ENCODE measurements around the gene EPO. TPM values are rescaled to one million over a fixed set of nuclear protein-coding genes. Genes with fewer than 3 reads are reported as not detected.

The EPO gene
- total RNA-seq, 2 donors from 2014 or later = 1.3 to 2.6 TPM

- ATAC-seq = no peak
Observed at GRCh38 chr7:100680576-100681271, 39.5 kb upstream of the EPO start.

DNA sequence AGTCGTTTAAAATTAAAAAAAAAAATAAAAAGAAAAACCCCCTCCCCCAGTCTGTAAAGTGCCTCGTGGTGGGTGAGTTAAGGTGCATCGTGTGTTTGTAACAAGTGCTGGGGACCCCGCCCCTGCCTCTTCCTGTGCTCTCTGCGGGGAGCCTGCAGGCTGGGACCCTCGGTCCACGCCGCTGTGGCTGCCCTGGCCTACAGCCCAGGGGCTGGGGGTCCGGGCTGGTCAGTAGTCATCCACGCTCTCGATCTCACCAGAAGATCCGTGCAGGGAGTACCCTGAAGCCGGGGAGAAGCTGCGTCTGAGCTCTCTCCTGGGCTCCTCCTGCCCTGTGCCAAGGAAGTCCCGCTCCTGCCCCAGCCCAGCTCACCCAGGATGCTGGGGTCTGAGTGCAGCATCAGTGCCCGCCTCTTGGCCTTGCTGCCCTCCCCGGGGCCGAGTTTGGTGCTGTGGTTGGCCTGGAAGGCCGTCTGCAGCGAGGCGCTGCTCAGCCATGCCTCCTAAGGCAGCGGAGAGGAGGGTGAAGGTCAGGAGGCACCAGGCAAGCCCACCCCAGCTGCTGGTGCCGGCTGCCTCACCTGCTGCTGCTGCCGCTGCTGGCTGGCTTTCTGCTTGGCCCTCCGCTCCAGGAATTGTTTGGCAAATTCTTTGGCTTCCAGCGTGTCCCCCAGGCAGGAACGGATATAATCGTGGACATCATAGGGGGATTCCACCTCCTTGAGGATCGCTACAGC is 38.6 kb upstream of the EPO start:
- WGBS, 2 donors = 79 to 83% methylated on average over 10 to 29 of the region's 29 CpGs
- Histone ChIP-seq H3K36me3 (replicated peaks in 1 of 2; ENCODE audit: insufficient read depth in 1 of 2, low read depth in 2 of 2) (peaks cover 26 to 59% of the 10 kb centered on the region in 2 donors), H3K4me1 (no peaks in the 10 kb centered on the region)

More at GRCh38 chr7:100680576-100681271, 39.5 kb upstream of the EPO start:
- Histone ChIP-seq H3K36me3 (replicated peaks in 1 of 2; ENCODE audit: insufficient read depth in 1 of 2, low read depth in 2 of 2) (peaks cover 22 to 56% of the 10 kb centered on the region in 2 donors), H3K27ac (peak overlapping the region in 2 of 4 donors; percentile 6 to 36), H3K9me3 (no peaks in the 10 kb centered on the region), H3K4me1 (peaks cover 8% of the 10 kb centered on the region), H3K27me3 (no peaks in the 10 kb centered on the region), H3K4me3 (no peak overlapping the region)
- peak in 2 of 4 donors; percentile 12 to 24 for DNase-seq
- 84 to 87% methylated on average over 12 to 18 of the region's 18 CpGs for WGBS, 2 donors
- TF ChIP-seq POLR2A (IDR thresholded peaks at IDR 0.05) = no peak
- TF ChIP-seq, protein P1, sequence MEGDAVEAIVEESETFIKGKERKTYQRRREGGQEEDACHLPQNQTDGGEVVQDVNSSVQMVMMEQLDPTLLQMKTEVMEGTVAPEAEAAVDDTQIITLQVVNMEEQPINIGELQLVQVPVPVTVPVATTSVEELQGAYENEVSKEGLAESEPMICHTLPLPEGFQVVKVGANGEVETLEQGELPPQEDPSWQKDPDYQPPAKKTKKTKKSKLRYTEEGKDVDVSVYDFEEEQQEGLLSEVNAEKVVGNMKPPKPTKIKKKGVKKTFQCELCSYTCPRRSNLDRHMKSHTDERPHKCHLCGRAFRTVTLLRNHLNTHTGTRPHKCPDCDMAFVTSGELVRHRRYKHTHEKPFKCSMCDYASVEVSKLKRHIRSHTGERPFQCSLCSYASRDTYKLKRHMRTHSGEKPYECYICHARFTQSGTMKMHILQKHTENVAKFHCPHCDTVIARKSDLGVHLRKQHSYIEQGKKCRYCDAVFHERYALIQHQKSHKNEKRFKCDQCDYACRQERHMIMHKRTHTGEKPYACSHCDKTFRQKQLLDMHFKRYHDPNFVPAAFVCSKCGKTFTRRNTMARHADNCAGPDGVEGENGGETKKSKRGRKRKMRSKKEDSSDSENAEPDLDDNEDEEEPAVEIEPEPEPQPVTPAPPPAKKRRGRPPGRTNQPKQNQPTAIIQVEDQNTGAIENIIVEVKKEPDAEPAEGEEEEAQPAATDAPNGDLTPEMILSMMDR (IDR thresholded peaks at IDR 0.05) = no peak
- intact Hi-C loops (cut with DNase I) = loop anchor here (10.0 kb wide), 1 partner anchor 206 kb away; the partner anchor contains the start of gene TSC22D4

GRCh38 chr7:100682228-100682741 is 38.0 kb upstream of the EPO start:
- intact Hi-C loops (cut with DNase I) = loop anchor here (10.0 kb wide), 1 partner anchor 207 kb away; the partner anchor contains the start of gene TSC22D4
- H3K36me3 ChIP-seq (replicated peaks in 1 of 2; ENCODE audit: insufficient read depth in 1 of 2, low read depth in 2 of 2) = peaks cover 26 to 64% of the 10 kb centered on the region in 2 donors
- H3K27ac ChIP-seq = no peak overlapping the region

More for the DNA sequence above, 38.6 kb upstream of the EPO start:
- ATAC-seq (no peak), DNase-seq (no peak)
- no peak overlapping the region for H3K27ac ChIP-seq
- H3K27me3 ChIP-seq = no peaks in the 10 kb centered on the region
- no peak overlapping the region for H3K4me3 ChIP-seq
- no peaks in the 10 kb centered on the region for H3K9me3 ChIP-seq
- intact Hi-C loops (cut with DNase I) = loop anchor here (10.0 kb wide), 1 partner anchor 207 kb away; the partner anchor contains the start of gene TSC22D4
- no peak for TF ChIP-seq POLR2A (IDR thresholded peaks at IDR 0.05)
- TF ChIP-seq, protein P1 (IDR thresholded peaks at IDR 0.05) = no peak

DNA sequence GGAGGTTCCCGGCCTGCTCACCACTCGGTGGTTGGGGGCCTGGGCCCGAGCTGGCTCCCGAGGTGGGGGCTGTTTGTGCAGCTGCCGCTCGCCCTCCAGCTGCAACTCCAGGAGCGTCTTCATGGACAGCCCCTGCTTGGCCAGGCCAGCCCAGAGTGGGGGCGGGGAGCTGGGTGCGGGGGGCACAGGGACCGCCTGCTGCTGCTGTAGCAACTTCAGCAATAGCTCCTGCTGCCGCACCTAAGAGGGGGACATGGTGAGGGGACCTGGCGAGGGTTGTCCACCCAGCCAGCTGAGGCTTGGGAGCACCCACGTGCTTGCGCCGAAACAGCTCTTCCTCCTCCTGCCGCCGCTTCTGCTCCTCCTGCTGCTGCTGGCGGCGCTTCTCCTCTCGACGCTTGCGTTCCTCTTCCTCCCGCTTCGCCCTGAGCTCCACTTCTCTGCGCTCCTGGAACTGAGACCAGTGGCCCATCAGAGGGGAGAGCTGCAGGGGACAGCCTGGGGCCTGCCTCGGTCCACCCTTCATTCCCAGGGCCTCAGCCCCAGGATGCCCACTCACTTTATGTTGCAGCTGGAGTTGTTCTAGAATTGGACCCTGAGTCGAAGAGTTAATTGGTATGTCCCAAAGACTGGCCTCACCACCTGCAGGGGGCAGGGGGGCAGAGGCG is 37.1 kb upstream of the EPO start:
- no peaks in the 10 kb centered on the region for H3K9me3 ChIP-seq
- TF ChIP-seq POLR2A (IDR thresholded peaks at IDR 0.05) = no peak
- TF ChIP-seq, protein P1 (IDR thresholded peaks at IDR 0.05) = no peak
- H3K27ac ChIP-seq = no peak overlapping the region
- DNase-seq (peak in 1 of 4 donors; percentile 16), ATAC-seq (no peak)
- WGBS, 2 donors = 86 to 98% methylated on average over 11 to 28 of the region's 28 CpGs
- H3K4me3 ChIP-seq = no peak overlapping the region
- intact Hi-C loops (cut with DNase I) = loop anchor here (10.0 kb wide), 1 partner anchor 208 kb away; the partner anchor contains the start of gene TSC22D4
- no peaks in the 10 kb centered on the region for H3K27me3 ChIP-seq
- H3K4me1 ChIP-seq = peaks cover 4% of the 10 kb centered on the region
- H3K36me3 ChIP-seq (replicated peaks in 1 of 2; ENCODE audit: insufficient read depth in 1 of 2, low read depth in 2 of 2) = peaks cover 18 to 66% of the 10 kb centered on the region in 2 donors

More at GRCh38 chr7:100682228-100682741, 38.0 kb upstream of the EPO start:
- WGBS, 2 donors = 93% methylated on average over 24 of the region's 25 CpGs; no CpG with 5 or more reads in 1 of the 2 donors
- Histone ChIP-seq H3K4me3 (no peak overlapping the region), H3K4me1 (no peaks in the 10 kb centered on the region), H3K27me3 (no peaks in the 10 kb centered on the region), H3K9me3 (no peaks in the 10 kb centered on the region)
- DNase-seq = peak in 2 of 4 donors; percentile 15 to 16
- TF ChIP-seq POLR2A (IDR thresholded peaks at IDR 0.05) = no peak
- TF ChIP-seq, protein P1 (IDR thresholded peaks at IDR 0.05) = no peak
- no peak for ATAC-seq

Measured in body of pancreas (tissue), 4 donors.